K562 (cell line): Measurements from ENCODE around the gene PLA2G4A. TPM values are rescaled to one million over a fixed set of nuclear protein-coding genes. Genes with fewer than 3 reads are reported as not detected.

Experiments
- ATAC-seq: fragments of 200-7000 bp; cut with Tn5 transposase; 3 replicates; pipeline ENCODE4 v1.9.1; 2020; ENCODE audit warnings: moderate library complexity
- BruUV-seq: library from RNA; stranded (reverse); fragments of 400-500 nt; replicated peaks from 2 replicates; lab custom pipeline; 2021; lab: Mats Ljungman, UMichigan
- CTCF ChIA-PET: fragments of 300-600 bp; formaldehyde crosslinking; extraction: SDS; loops from one replicate; lab custom pipeline; 2021; ENCODE audit warnings: low intra/inter-chr PET ratio; lab: Yijun Ruan, JAX
- POLR2A ChIA-PET: fragments of 300-600, 350-650 bp; sonication (Branson Sonifier 250); formaldehyde crosslinking; extraction: SDS; loops from one replicate; lab custom pipeline; 2021; ENCODE audit warnings: antibody characterized with exemption, inconsistent platforms; lab: Yijun Ruan, JAX
- DNase-seq, 4 experiments: peaks; one replicate each; pipeline versions ENCODE4 v3.0.0 to v3.0.0-alpha.2; 2011 to 2018; ENCODE audit warnings: low spot score in 3 of 4, mixed read lengths in 3 of 4; ENCODE audit errors: extremely low read depth in 1 of 4
- FAIRE-seq: peaks from 2 replicates; lab custom pipeline; 2011; peaks lifted over from hg19 to GRCh38; lab: Jason Lieb, UNC
- H2AFZ ChIP-seq: 2 replicates; pipeline ENCODE4 v1.6.0; 2011; ENCODE audit warnings: low read depth, low read length, control low read depth, inconsistent platforms
- H3K27ac ChIP-seq: fragments of 200-600 bp; 3 replicates; pipeline ENCODE4 v1.8.0; 2011; ENCODE audit warnings: low read depth, mild to moderate bottlenecking, control low read depth, inconsistent platforms, low read length, moderate library complexity, mixed read lengths; ENCODE audit errors: extremely low read depth
- H3K27me3 ChIP-seq, 2 experiments: fragments of 300-600 bp in 1 of 2; 2 replicates in 1 of 2; 3 replicates in 1 of 2; pipeline versions ENCODE4 v1.6.0 to v1.8.0; 2011; ENCODE audit warnings: inconsistent platforms in 2 of 2, low read length in 2 of 2, mild to moderate bottlenecking in 1 of 2, mixed read lengths in 1 of 2, moderate library complexity in 1 of 2; ENCODE audit not compliant: control insufficient read depth in 2 of 2, insufficient read depth in 2 of 2
- H3K36me3 ChIP-seq: fragments of 300-600 bp; 3 replicates; pipeline ENCODE4 v1.8.0; 2011; ENCODE audit warnings: mild to moderate bottlenecking, low read length, inconsistent platforms; ENCODE audit not compliant: control insufficient read depth, insufficient read depth
- H3K4me1 ChIP-seq, 2 experiments: fragments of 200-600 bp in 1 of 2; replicated peaks in 1 of 2; 2 replicates in 1 of 2; 3 replicates in 1 of 2; pipeline versions ENCODE4 v1.5.1 to v1.8.0; 2011; ENCODE audit warnings: inconsistent platforms in 2 of 2, low read length in 2 of 2, mild to moderate bottlenecking in 1 of 2, mixed read lengths in 1 of 2, moderate library complexity in 1 of 2; ENCODE audit not compliant: control insufficient read depth in 2 of 2, insufficient read depth in 2 of 2
- H3K4me2 ChIP-seq: 2 replicates; pipeline ENCODE4 v1.6.1; 2011; ENCODE audit warnings: low read length, control low read depth, inconsistent platforms, mixed read lengths; ENCODE audit not compliant: insufficient read depth
- H3K4me3 ChIP-seq: fragments of 200-600 bp; sonication (generic), shearing (Covaris generic); 2 replicates; pipeline ENCODE4 v1.5.1; 2016; ENCODE audit warnings: control low read depth, inconsistent platforms
- H3K79me2 ChIP-seq: fragments of 200-600 bp; 3 replicates; pipeline ENCODE4 v1.8.0; 2011; ENCODE audit warnings: low read length, inconsistent platforms; ENCODE audit not compliant: control insufficient read depth, insufficient read depth
- H3K9ac ChIP-seq, 2 experiments: 2 replicates each; pipeline versions ENCODE4 v1.6.0 to v1.6.1; 2011; ENCODE audit warnings: low read depth in 2 of 2, low read length in 2 of 2, control low read depth in 1 of 2, inconsistent platforms in 1 of 2, mild to moderate bottlenecking in 1 of 2, mixed read lengths in 1 of 2; ENCODE audit not compliant: insufficient read depth in 1 of 2
- H3K9me1 ChIP-seq: one replicate; pipeline ENCODE4 v1.6.0; 2011; ENCODE audit warnings: inconsistent platforms, mild to moderate bottlenecking, low read length, moderate library complexity; ENCODE audit not compliant: control insufficient read depth, insufficient read depth
- H3K9me3 ChIP-seq: replicated peaks from 2 replicates; pipeline ENCODE4 v1.5.1; 2011; ENCODE audit warnings: low read depth, low read length, inconsistent platforms; ENCODE audit not compliant: control insufficient read depth, insufficient read depth
- H4K20me1 ChIP-seq: replicated peaks from 2 replicates; pipeline ENCODE4 v1.6.1; 2011; ENCODE audit warnings: low read length, inconsistent platforms, mixed read lengths; ENCODE audit not compliant: control insufficient read depth, insufficient read depth
- C11orf30 ChIP-seq: fragments of 450-650 bp; IDR thresholded peaks from 2 replicates; pipeline ENCODE4 v1.6.1; 2016; ENCODE audit warnings: low read depth, mild to moderate bottlenecking
- FOXA3 ChIP-seq, 2 experiments: fragments of 450-650 bp in 1 of 2; sonication (generic) in 1 of 2; formaldehyde crosslinking; IDR thresholded peaks in 1 of 2; conservative IDR thresholded peaks in 1 of 2; 2 replicates each; pipeline versions ENCODE4 v1.4.0 to v1.8.0; 2020 to 2022; ENCODE audit warnings: mild to moderate bottlenecking in 2 of 2, missing genetic modification reagents in 1 of 2
- HDGF ChIP-seq: fragments of 450-650 bp; IDR thresholded peaks from 2 replicates; pipeline ENCODE4 v1.6.1; 2016
- HSF4 ChIP-seq: fragments of 250-450 bp; sonication (Bioruptor Pico); IDR thresholded peaks from 2 replicates; pipeline ENCODE4 v2.1.2; 2022; ENCODE audit warnings: mild to moderate bottlenecking, moderate library complexity, borderline replicate concordance
- MAFF ChIP-seq: IDR thresholded peaks from 2 replicates; pipeline ENCODE4 v1.6.1; 2012; ENCODE audit warnings: low read length, improper control_type of control experiment
- MAFG ChIP-seq: fragments of 450-650 bp; conservative IDR thresholded peaks from 2 replicates; pipeline ENCODE4 v1.6.1; 2016; ENCODE audit warnings: missing genetic modification characterization, missing compliant biosample characterization
- MAFK ChIP-seq: IDR thresholded peaks from 2 replicates; pipeline ENCODE4 v1.6.1; 2011; ENCODE audit warnings: low read length, improper control_type of control experiment
- ZNF316 ChIP-seq: fragments of 450-650 bp; IDR thresholded peaks from 2 replicates; pipeline ENCODE4 v1.6.1; 2016
- ZNF408 ChIP-seq: fragments of 250-450 bp; sonication (Bioruptor Pico); IDR thresholded peaks from 2 replicates; pipeline ENCODE4 v1.4.0; 2020; ENCODE audit warnings: low read depth, mild to moderate bottlenecking, moderate library complexity
- WGBS: fragments of 100-300 bp; shearing (Covaris generic); methylation state at CpG from one replicate; pipeline ENCODE4 v1.1.6; 2016; ENCODE audit warnings: low coverage, mixed read lengths; ENCODE audit not compliant: insufficient coverage; ENCODE audit errors: missing lambda C conversion rate; 5-methylcytosine and 5-hydroxymethylcytosine counted together
- in situ Hi-C: fragments of 300-500 bp; cut with MboI; formaldehyde crosslinking; loops from 4 replicates; pipeline ENCODE4 v1.15.0; 2018; ENCODE audit warnings: inconsistent platforms, mixed read lengths
- intact Hi-C: fragments of 100-400 bp; cut with micrococcal nuclease; formaldehyde crosslinking; loops from 2 replicates; pipeline ENCODE4 v1.14.2; 2022
- polyA plus RNA-seq, 8 experiments: library from polyadenylated mRNA; depleted of rRNA in 4 of 8; stranded (reverse) in 5 of 8; unstranded in 3 of 8; fragments of >200 nt; fragmentation: Nextera tagmentation in 2 of 8; fragmentation: Illumina TruSeq in 1 of 8; extraction: Ambion mirVana in 2 of 8; extraction: Trizol in 1 of 8; gene quantifications; 2 replicates each; pipeline versions ENCODE4 v1.2.1 to v1.2.3, GENCODE V29; 2011 to 2014; ENCODE audit warnings: inconsistent platforms in 1 of 8, missing spikeins in 1 of 8
- total RNA-seq, 7 experiments: library from RNA; depleted of rRNA in 6 of 7; stranded (reverse); fragments of >200 nt in 6 of 7; fragmentation: Illumina TruSeq in 2 of 7; extraction: Trizol in 2 of 7; gene quantifications; 2 replicates each; pipeline versions ENCODE4 v1.2.1 to v1.2.3, GENCODE V29; 2011 to 2021; ENCODE audit warnings: low replicate concordance in 1 of 7

The PLA2G4A gene
- total and polyA plus RNA-seq, 9 of the 15 experiments (the other 6 are each of a cell fraction or from before 2014, with no cell fraction given), result 0.04 to 0.71 (median 0.22) TPM; not detected in 4

DNA sequence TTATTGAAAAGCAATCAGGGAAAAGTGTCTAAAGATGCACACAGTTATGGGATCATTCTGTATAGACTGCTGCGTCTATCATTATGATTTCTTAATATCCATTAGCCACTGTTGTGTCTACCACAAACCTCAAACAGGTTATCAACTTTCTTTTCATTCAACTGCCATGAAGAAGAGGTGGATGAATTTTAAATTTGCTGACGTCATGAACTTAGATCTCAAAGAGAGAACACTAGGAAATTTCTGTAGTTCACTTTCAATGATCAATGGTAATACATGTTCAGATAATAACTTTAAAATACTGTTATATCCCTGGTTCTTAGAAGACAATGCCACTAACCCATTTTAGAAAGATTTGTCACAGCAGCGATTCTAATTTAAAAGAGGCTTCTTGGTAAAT, 6.7 kb downstream of the PLA2G4A start:
- no peaks in the 10 kb centered on the region for H3K36me3 ChIP-seq
- FAIRE-seq (no peak), ATAC-seq (no peak), DNase-seq (no peak)
- 6% methylated on average over 3 of the region's 3 CpGs for WGBS
- no peaks in the 10 kb centered on the region for H3K9me3 ChIP-seq
- H3K4me3 ChIP-seq, result no peak overlapping the region
- in situ Hi-C loops (no loop called here), intact Hi-C loops (no loop called here)
- no peaks in the 10 kb centered on the region for H4K20me1 ChIP-seq
- H3K79me2 ChIP-seq, result no peaks in the 10 kb centered on the region
- no peaks in the 10 kb centered on the region for H3K4me1 ChIP-seq
- POLR2A ChIA-PET, result no interaction called here
- H2AFZ ChIP-seq, result no peak overlapping the region
- CTCF ChIA-PET, result no interaction called here
- no peak overlapping the region for H3K9ac ChIP-seq
- no TSS peak for BruUV-seq
- H3K27ac ChIP-seq, result no peak overlapping the region
- TF ChIP-seq C11orf30 (0 out of 2 replicates have a peak, but pooled peaks have one; percentile 7), HDGF (no peak), MAFK (peak; percentile 82), FOXA3 (CRISPR knock-in tag; conservative IDR thresholded peaks at IDR 0.05 in 1 of 2, IDR thresholded peaks at IDR 0.05 in 1 of 2) (no peak), MAFG (tag) (peak; percentile 63), ZNF316 (peak; percentile 61), ZNF408 (CRISPR knock-in tag) (no peak), MAFF (peak; percentile 78)
- H3K27me3 ChIP-seq, result no peaks in the 10 kb centered on the region
- H3K4me2 ChIP-seq, result no peak overlapping the region
- no peaks in the 10 kb centered on the region for H3K9me1 ChIP-seq

DNA sequence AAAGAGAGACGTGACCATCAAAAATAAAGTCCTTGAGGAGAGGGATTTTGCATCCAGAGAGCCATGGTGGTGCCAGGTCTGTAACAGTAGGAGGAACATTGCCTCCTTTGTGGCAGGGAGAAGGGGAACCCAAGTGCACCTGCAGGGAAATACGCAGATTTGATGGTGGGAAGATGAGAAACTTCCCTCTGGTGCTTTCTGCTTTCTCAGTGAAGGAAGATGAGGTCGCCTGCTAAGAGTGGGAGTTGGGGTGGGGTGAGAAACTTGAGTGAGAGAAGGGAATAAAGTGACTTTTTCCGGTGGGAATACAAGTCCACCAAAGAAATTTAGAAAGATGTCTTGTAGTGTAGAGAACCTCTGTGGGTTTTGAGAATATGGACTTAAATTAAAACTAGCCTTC, 9.1 kb downstream of the PLA2G4A start:
- Histone ChIP-seq H3K79me2 (no peaks in the 10 kb centered on the region), H3K27ac (no peak overlapping the region), H3K4me3 (no peak overlapping the region), H3K9me3 (no peaks in the 10 kb centered on the region), H3K9ac (no peak overlapping the region), H3K36me3 (no peaks in the 10 kb centered on the region), H2AFZ (no peak overlapping the region), H3K27me3 (no peaks in the 10 kb centered on the region), H3K4me2 (no peak overlapping the region), H3K9me1 (no peaks in the 10 kb centered on the region), H4K20me1 (no peaks in the 10 kb centered on the region), H3K4me1 (no peaks in the 10 kb centered on the region)
- ChIA-PET CTCF (no interaction called here), POLR2A (no interaction called here)
- in situ Hi-C loops (no loop called here), intact Hi-C loops (no loop called here)
- TF ChIP-seq HSF4, result no peak
- FAIRE-seq (no peak), ATAC-seq (no peak), DNase-seq (no peak)
- no TSS peak for BruUV-seq
- 0% methylated on average over 4 of the region's 4 CpGs for WGBS
